MM.1S (cell line): ENCODE results near the gene ANKLE2.

Experiments used
- DNase-seq: peaks from one replicate; pipeline ENCODE4 v3.0.0-alpha.2; 2015
- H2AFZ ChIP-seq: fragments of 300-600 bp; sonication (generic); 2 replicates; pipeline ENCODE4 v1.6.0; 2016; ENCODE audit warnings: antibody characterized with exemption, low read length
- H3F3A ChIP-seq: fragments of 300-600 bp; sonication (generic); 2 replicates; pipeline ENCODE4 v1.6.1; 2016; ENCODE audit warnings: mild to moderate bottlenecking, antibody characterized with exemption, low read length, moderate library complexity, mixed read lengths; ENCODE audit not compliant: insufficient read depth
- H3K27ac ChIP-seq: fragments of 300-600 bp; sonication (generic); 2 replicates; pipeline ENCODE4 v1.5.1; 2016; ENCODE audit warnings: mild to moderate bottlenecking, low read length
- H3K27me3 ChIP-seq: fragments of 300-600 bp; sonication (generic); replicated peaks from 2 replicates; pipeline ENCODE4 v1.6.0; 2016; ENCODE audit warnings: low read length; ENCODE audit not compliant: insufficient read depth
- H3K36me3 ChIP-seq: fragments of 300-600 bp; sonication (generic); replicated peaks from 2 replicates; pipeline ENCODE4 v1.6.1; 2016; ENCODE audit warnings: mild to moderate bottlenecking, low read length, mixed read lengths; ENCODE audit not compliant: insufficient read depth
- H3K4me1 ChIP-seq: fragments of 300-600 bp; sonication (generic); 2 replicates; pipeline ENCODE4 v1.6.1; 2016; ENCODE audit warnings: low read length, mixed read lengths
- H3K4me2 ChIP-seq: fragments of 300-600 bp; sonication (generic); 2 replicates; pipeline ENCODE4 v1.6.0; 2016; ENCODE audit warnings: low read depth, low read length
- H3K4me3 ChIP-seq: fragments of 300-600 bp; sonication (generic); 2 replicates; pipeline ENCODE4 v1.5.1; 2016; ENCODE audit warnings: low read length, mixed read lengths
- H3K79me2 ChIP-seq: fragments of 300-600 bp; sonication (generic); 2 replicates; pipeline ENCODE4 v1.6.1; 2016; ENCODE audit warnings: mixed run types, low read length, mixed read lengths
- H3K9ac ChIP-seq: fragments of 300-600 bp; sonication (generic); 2 replicates; pipeline ENCODE4 v1.6.1; 2016; ENCODE audit warnings: low read length, mixed read lengths
- H3K9me2 ChIP-seq: fragments of 300-600 bp; sonication (generic); replicated peaks from 2 replicates; pipeline ENCODE4 v1.6.1; 2016; ENCODE audit warnings: mild to moderate bottlenecking, low read length, mixed read lengths; ENCODE audit not compliant: insufficient read depth
- H3K9me3 ChIP-seq: fragments of 300-600 bp; sonication (generic); replicated peaks from 2 replicates; pipeline ENCODE4 v1.6.1; 2016; ENCODE audit warnings: mild to moderate bottlenecking, low read length, mixed read lengths; ENCODE audit not compliant: insufficient read depth
- H4K20me1 ChIP-seq: fragments of 300-600 bp; sonication (generic); 2 replicates; pipeline ENCODE4 v1.6.1; 2016; ENCODE audit warnings: mild to moderate bottlenecking, low read length, moderate library complexity, mixed read lengths; ENCODE audit not compliant: insufficient read depth
- EZH2 ChIP-seq: fragments of 300-600 bp; sonication (generic); optimal IDR thresholded peaks from 2 replicates; pipeline ENCODE3; 2017; ENCODE audit warnings: low read depth, mild to moderate bottlenecking, antibody characterized with exemption, low read length, mixed read lengths
- EZH2phosphoT487 ChIP-seq: fragments of 300-600 bp; sonication (generic); IDR thresholded peaks from 2 replicates; pipeline ENCODE4 v1.6.1; 2018; ENCODE audit warnings: antibody characterized with exemption, low read length
- TF ChIP-seq, protein P1 (sequence below): fragments of 300-600 bp; sonication (generic); IDR thresholded peaks from 2 replicates; pipeline ENCODE4 v1.5.1; 2016; ENCODE audit warnings: antibody characterized with exemption, low read length, mixed read lengths

The ANKLE2 gene

DNA sequence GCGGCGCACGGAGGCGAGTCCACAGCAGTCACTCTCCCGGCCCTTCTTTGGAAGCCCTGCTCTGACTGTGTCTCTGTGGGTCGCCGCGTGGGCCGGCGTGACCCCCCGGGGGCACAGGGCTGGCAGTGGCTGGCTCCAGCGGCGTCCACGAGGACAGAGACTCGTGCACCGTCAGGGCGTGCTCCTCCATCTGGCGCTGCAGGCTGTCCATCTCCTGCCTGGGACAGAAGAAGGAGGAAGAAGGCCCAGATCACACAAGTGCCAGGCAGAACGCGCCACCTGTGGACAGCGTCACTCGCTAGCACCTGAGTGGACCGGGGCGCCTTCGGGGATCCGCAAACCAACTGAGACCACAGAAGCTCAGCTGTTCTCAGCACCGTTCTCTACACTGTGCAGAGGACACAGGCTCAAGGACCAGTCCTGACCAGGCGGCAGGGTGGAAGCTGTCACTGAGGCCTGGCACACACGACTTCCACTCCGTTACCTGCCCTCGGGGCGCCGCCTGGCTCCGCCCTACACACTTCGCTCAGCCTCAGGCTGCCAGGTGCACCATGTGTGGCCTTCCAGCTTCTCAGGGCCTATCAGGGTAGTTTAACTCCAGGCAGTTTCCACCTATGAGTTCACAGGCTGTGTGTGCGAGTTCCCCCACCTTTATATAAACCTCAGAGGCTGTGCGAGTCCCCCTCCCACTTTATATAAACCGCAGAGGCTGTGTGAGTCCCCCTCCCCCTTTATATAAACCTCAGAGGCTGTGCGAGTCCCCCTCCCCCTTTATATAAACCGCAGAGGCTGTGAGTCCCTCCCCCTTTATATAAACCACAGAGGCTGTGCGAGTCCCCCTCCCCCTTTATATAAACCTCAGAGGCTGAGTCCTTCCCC lies 11.7 kb upstream of the ANKLE2 start:
- Histone ChIP-seq H3K4me3 (no peak overlapping the region), H3F3A (no peaks in the 10 kb centered on the region; the same call in 1 of the 2 replicates), H3K9me3 (no peaks in the 10 kb centered on the region), H3K9me2 (no peaks in the 10 kb centered on the region), H3K27ac (no peak overlapping the region), H3K36me3 (no peaks in the 10 kb centered on the region), H3K79me2 (no peaks in the 10 kb centered on the region), H4K20me1 (no peaks in the 10 kb centered on the region), H2AFZ (no peak overlapping the region), H3K27me3 (no peaks in the 10 kb centered on the region), H3K4me2 (no peak overlapping the region), H3K9ac (no peak overlapping the region), H3K4me1 (no peaks in the 10 kb centered on the region)
- DNase-seq, result no peak
- no peak for TF ChIP-seq EZH2phosphoT487
- no peak for TF ChIP-seq EZH2
- TF ChIP-seq, protein P1, sequence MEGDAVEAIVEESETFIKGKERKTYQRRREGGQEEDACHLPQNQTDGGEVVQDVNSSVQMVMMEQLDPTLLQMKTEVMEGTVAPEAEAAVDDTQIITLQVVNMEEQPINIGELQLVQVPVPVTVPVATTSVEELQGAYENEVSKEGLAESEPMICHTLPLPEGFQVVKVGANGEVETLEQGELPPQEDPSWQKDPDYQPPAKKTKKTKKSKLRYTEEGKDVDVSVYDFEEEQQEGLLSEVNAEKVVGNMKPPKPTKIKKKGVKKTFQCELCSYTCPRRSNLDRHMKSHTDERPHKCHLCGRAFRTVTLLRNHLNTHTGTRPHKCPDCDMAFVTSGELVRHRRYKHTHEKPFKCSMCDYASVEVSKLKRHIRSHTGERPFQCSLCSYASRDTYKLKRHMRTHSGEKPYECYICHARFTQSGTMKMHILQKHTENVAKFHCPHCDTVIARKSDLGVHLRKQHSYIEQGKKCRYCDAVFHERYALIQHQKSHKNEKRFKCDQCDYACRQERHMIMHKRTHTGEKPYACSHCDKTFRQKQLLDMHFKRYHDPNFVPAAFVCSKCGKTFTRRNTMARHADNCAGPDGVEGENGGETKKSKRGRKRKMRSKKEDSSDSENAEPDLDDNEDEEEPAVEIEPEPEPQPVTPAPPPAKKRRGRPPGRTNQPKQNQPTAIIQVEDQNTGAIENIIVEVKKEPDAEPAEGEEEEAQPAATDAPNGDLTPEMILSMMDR, result no peak

- H3K4me2 ChIP-seq, result no peak overlapping the region
- H2AFZ ChIP-seq, result no peak overlapping the region
- H3K79me2 ChIP-seq, result no peaks in the 10 kb centered on the region
- H3K4me1 ChIP-seq, result no peaks in the 10 kb centered on the region
- no peak overlapping the region for H3K9ac ChIP-seq
- no peaks in the 10 kb centered on the region for H3K36me3 ChIP-seq
- TF ChIP-seq, protein P1, result no peak
- no peak for TF ChIP-seq EZH2phosphoT487
- TF ChIP-seq EZH2, result no peak
- DNase-seq, result no peak
- H3K4me3 ChIP-seq, result no peak overlapping the region
- no peaks in the 10 kb centered on the region for H3K9me3 ChIP-seq
- no peaks in the 10 kb centered on the region for H3K27me3 ChIP-seq
- H3K9me2 ChIP-seq, result no peaks in the 10 kb centered on the region
- H4K20me1 ChIP-seq, result no peaks in the 10 kb centered on the region
- no peak overlapping the region for H3K27ac ChIP-seq
- no peaks in the 10 kb centered on the region; the same call in 1 of the 2 replicates for H3F3A ChIP-seq
Measured at GRCh38 chr12:132772606-132773005, 11.0 kb upstream of the ANKLE2 start.

GRCh38 chr12:132771126-132771838 lies 9.7 kb upstream of the ANKLE2 start:
- DNase-seq, result peak; percentile 71
- Histone ChIP-seq H3K9me3 (no peaks in the 10 kb centered on the region), H3K9me2 (no peaks in the 10 kb centered on the region), H3K4me2 (peak overlapping the region; percentile 12; the same call in 1 of the 2 replicates), H3K4me3 (no peak overlapping the region), H3K79me2 (no peaks in the 10 kb centered on the region), H3K4me1 (no peaks in the 10 kb centered on the region), H2AFZ (no peak overlapping the region), H3K27me3 (no peaks in the 10 kb centered on the region), H3F3A (no peaks in the 10 kb centered on the region; the same call in 1 of the 2 replicates), H3K9ac (no peak overlapping the region), H4K20me1 (no peaks in the 10 kb centered on the region), H3K27ac (peak overlapping the region; percentile 62; the same call in 1 of the 2 replicates), H3K36me3 (no peaks in the 10 kb centered on the region)
- no peak for TF ChIP-seq EZH2
- TF ChIP-seq, protein P1, result no peak
- TF ChIP-seq EZH2phosphoT487, result no peak
